PFSK-1 (cell line): Measurements from ENCODE around the gene TENT4B.
A peak's percentile ranks its signal among the peaks of the same experiment; 100 is the strongest.

Experiments
- FOXP2 ChIP-seq: optimal IDR thresholded peaks from 2 replicates; pipeline ENCODE3; 2011; ENCODE audit warnings: borderline replicate concordance, control low read depth, inconsistent platforms; ENCODE audit not compliant: insufficient read depth; ENCODE audit errors: extremely low read length, extremely low read depth
- POLR2AphosphoS5 ChIP-seq: IDR thresholded peaks from 2 replicates; pipeline ENCODE4 v1.6.1; 2012; ENCODE audit warnings: low read depth, mild to moderate bottlenecking, control low read depth, low read length, moderate library complexity
- SIN3A ChIP-seq: IDR thresholded peaks from 2 replicates; pipeline ENCODE4 v1.6.1; 2012; ENCODE audit warnings: mild to moderate bottlenecking, low read length, moderate library complexity, borderline replicate concordance; ENCODE audit not compliant: insufficient read depth
- TAF1 ChIP-seq: IDR thresholded peaks from 2 replicates; pipeline ENCODE4 v1.6.1; 2012; ENCODE audit warnings: low read length, control low read depth, borderline replicate concordance; ENCODE audit not compliant: insufficient read depth
- TF ChIP-seq, protein P1 (sequence below), 2 experiments: IDR thresholded peaks; 2 replicates each; pipeline versions ENCODE4 v1.6.1 to v1.8.0; 2011 to 2012; ENCODE audit warnings: low read depth in 2 of 2, low read length in 2 of 2, control low read depth in 1 of 2, inconsistent platforms in 1 of 2, mild to moderate bottlenecking in 1 of 2, moderate library complexity in 1 of 2; ENCODE audit not compliant: insufficient read depth in 1 of 2

The TENT4B gene

DNA sequence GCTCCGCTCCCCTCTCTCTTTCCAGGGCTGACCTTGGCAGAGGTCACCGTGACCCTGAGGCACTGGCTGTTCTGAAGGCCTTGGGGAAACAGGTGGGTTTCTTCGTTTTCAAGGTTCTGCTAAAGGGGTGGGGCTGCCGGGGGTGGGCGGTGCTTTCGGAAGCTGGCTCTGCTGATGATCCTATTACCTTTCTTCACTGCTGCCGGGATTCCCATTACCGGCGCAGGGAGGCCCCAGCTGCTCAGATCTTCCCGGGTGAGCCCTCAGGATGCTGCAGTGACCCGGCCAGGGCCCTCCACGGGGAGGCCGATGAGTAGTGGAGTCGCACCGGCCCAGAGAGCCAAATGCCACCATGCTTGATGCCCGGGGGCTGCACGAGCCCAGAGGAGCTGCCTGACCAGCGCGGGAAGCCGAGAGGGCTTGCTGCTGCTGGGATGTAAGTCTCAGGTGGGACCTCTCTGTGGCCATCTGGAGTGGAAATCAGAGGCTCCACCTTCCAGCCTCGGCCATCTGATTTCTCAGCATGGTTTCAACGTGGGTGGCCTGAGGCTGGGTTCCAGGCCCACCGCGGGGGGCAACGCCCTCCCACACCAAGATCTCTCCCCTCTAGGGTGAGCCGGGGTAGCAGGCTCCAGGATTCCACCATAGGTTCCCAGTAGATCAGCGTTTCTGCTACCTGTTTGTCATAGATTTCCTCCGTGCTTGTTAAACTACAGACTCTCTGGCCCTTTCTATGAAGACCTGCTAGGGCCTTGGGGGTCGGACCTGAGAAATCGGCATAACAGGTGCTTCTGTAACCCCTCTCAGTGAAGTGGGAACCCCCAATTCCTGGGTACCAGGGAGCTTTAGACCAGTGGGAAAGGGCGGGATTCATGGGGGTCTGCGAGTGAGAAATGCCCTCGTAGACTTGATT lies 91.7 kb downstream of the TENT4B start:
- no peak for TF ChIP-seq FOXP2
- TF ChIP-seq SIN3A: no peak

DNA sequence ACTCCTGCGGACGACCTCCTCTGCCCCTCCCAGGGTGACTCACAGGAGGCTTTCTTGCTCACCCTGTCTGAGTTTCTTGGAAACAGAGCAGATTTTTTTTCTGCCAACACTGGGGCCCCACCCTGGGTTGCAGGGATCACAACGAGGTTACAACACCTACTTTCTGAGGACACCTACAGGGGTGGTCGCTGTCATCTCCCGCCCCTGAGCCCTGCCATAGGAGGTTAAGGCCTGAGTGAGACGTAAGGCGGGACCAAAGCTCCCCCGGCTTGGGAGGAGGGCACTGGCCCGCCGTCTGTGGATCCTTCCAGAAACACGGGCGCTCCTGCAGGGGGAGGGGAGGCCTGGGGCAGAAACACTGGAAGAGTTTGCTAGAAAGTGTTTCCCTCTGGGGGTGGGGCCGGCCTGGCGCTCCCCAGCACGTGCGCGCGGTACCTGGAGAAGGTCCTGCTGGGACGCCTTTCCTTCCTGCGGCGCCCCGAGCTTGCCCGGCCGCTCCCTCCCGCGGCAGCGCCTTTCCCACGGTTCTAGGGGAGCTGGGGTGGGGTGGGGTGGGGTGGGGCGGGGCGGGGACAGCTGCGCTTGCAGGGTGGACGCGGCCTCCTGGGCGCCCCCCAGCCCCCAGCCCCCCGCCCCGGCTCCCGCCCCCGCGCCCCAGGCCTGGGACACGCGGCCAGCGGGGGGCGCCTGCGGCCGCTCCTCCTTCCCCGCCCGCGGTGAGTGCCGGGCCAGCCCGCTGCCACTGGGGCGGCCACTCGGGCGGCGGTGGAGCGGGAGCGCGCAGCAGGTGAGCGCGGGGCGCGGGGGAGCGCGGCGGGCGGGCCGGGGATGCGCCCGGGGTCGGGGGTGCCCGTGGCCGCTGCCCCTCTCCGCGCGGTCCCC lies 92.6 kb downstream of the TENT4B start:
- TF ChIP-seq SIN3A: no peak
- peak; percentile 18 for TF ChIP-seq FOXP2

DNA sequence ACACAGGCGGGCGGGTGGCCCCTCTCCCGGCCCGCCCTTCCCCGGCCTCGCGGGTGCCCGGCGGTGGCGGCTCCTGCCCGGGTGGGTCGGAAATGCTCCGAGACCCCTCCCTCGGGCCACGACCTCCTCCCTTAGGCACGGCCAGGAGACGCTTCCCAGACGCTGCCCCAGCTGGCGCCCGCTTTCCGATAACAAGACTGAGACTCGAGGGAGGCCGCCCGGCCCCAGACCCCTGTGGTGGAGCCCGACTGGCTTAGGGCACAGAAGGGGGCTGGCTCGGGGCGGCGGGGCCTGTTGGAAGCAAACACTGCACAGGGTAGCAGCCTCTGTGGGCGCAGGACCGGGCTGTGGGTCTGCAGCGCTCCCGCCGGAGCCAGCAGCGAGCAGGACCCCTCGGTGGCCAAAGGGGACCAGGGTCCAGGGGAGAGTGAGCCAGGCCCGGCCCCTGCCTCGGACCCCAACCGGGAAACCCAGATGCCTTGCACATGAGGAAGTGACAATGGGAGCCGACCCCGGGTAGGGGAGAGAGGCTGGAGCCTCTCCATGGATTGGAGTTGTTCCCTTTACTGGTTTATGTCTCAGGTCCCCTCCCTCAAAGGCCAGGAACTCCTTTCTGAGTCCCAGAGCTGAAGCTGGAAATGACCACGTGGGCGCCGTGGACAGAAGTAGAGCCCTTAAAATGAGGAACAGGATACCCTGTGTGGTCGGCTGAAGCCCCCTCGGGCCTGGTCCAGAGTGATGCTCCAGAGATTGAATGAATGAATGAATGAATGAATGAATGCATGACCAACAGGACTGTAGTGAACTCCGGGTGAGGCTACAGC lies 93.4 kb downstream of the TENT4B start:
- TF ChIP-seq SIN3A (no peak), POLR2AphosphoS5 (no peak), FOXP2 (no peak), TAF1 (no peak)
- TF ChIP-seq, protein P1, sequence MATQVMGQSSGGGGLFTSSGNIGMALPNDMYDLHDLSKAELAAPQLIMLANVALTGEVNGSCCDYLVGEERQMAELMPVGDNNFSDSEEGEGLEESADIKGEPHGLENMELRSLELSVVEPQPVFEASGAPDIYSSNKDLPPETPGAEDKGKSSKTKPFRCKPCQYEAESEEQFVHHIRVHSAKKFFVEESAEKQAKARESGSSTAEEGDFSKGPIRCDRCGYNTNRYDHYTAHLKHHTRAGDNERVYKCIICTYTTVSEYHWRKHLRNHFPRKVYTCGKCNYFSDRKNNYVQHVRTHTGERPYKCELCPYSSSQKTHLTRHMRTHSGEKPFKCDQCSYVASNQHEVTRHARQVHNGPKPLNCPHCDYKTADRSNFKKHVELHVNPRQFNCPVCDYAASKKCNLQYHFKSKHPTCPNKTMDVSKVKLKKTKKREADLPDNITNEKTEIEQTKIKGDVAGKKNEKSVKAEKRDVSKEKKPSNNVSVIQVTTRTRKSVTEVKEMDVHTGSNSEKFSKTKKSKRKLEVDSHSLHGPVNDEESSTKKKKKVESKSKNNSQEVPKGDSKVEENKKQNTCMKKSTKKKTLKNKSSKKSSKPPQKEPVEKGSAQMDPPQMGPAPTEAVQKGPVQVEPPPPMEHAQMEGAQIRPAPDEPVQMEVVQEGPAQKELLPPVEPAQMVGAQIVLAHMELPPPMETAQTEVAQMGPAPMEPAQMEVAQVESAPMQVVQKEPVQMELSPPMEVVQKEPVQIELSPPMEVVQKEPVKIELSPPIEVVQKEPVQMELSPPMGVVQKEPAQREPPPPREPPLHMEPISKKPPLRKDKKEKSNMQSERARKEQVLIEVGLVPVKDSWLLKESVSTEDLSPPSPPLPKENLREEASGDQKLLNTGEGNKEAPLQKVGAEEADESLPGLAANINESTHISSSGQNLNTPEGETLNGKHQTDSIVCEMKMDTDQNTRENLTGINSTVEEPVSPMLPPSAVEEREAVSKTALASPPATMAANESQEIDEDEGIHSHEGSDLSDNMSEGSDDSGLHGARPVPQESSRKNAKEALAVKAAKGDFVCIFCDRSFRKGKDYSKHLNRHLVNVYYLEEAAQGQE (IDR thresholded peaks at IDR 0.05; ENCODE audit: insufficient read depth in 1 of 2, low read depth in 2 of 2, low read length in 2 of 2): no peak

DNA sequence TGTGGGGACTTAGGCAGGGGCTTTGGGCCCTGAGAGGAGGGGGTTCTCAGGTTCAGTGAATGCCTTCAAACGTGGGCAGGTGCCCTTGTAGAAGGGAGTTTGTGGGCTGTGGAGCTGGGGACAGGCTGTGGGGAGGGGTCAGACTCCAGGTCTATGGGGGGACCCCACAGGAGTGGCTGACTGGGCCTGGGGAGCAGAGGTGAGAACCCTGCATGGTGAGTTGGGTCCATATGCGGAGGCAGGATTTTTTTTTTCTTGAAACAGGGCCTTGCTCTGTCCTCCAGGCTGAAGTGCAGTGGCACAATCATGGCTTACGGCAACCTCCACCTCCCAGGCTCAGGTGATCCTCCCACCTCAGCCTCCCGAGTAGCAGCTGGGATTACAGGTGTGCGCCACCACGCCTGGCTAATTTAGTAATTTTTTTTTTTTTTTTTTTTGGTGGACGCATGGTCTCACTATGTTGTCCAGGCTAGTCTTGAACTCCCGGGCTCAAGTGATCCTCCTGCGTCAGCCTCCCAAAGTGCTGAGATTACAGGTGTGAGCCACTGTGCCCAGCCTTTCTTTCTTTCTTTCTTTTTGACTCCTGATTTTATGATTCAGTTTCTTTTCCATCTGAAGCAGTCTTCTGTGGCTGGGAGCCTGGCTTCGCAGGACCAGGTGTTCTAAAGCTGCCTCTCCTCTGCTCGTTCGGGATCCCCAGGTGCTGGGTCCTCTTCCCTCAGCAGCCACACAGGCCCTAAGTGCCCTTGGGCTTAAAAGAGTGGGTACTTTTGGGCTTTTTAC lies 94.2 kb downstream of the TENT4B start:
- TF ChIP-seq SIN3A (no peak), POLR2AphosphoS5 (no peak), FOXP2 (no peak), TAF1 (no peak)
- TF ChIP-seq, protein P1 (IDR thresholded peaks at IDR 0.05; ENCODE audit: insufficient read depth in 1 of 2, low read depth in 2 of 2, low read length in 2 of 2): no peak

DNA sequence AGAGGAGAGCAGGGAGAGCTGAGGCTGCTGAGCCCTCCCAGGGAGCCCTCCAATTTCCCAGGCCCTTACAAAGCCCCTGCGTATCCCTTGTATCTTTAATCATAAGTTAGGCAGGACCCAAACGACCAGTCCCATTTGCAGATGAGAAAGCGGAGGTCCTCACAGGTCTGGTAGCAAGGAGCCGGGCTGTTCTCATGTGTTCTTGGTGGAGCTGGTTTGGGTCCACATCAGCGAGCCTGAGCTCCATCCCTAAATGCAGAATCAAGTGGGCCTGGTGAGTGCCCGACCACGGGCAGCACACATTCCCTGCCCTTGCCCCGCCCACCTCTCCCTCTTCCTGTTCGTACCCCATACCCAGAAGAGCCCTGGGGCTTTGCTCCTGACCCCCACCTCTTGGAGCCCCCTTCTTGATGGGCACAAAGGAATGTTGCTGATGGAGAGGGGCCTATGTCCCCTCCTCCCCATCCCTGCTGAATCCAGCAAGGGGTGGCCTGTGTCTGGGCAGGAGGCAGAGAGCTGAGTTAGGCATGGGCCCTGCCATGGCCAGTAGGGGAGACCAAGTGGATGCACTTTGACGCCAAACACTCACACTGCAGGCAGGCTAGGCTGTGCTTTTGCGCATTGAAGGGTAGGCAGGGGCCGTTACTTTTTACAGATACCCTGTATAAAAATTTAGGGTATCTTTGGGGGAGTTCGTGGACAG lies 95.0 kb downstream of the TENT4B start:
- TF ChIP-seq, protein P1 (IDR thresholded peaks at IDR 0.05; ENCODE audit: insufficient read depth in 1 of 2, low read depth in 2 of 2, low read length in 2 of 2): no peak
- TF ChIP-seq SIN3A (no peak), TAF1 (no peak), POLR2AphosphoS5 (no peak), FOXP2 (no peak)
